GM18951 (cell line): ENCODE results near the gene SSMEM1.
"Not testable (repeated sequence)": the region's sequence is repeated elsewhere in the genome, so short reads cannot be mapped to it uniquely, and the experiment has no call there.

ENCODE experiments used
- POLR2A ChIP-seq: IDR thresholded peaks from 4 replicates; pipeline ENCODE4 v1.6.1; 2011; ENCODE audit warnings: mild to moderate bottlenecking; ENCODE audit not compliant: insufficient read length, insufficient read depth; ENCODE audit errors: extremely low read depth
- in situ Hi-C: fragments of 300-500 bp; cut with MboI; formaldehyde crosslinking; loops from one replicate; pipeline ENCODE4 v1.12.0; 2022; ENCODE audit warnings: low sequenced_read_pairs, mixed read lengths, inconsistent platforms; ENCODE audit not compliant: unreplicated experiment

The SSMEM1 gene, protein sequence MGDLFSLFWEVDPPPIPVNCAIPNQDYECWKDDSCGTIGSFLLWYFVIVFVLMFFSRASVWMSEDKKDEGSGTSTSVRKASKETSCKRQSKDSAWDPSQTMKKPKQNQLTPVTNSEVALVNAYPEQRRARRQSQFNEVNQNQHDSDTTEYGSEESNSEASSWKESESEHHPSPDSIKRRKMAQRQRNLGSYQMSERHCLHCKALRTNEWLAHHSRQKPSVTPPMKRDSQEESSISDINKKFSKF

DNA sequence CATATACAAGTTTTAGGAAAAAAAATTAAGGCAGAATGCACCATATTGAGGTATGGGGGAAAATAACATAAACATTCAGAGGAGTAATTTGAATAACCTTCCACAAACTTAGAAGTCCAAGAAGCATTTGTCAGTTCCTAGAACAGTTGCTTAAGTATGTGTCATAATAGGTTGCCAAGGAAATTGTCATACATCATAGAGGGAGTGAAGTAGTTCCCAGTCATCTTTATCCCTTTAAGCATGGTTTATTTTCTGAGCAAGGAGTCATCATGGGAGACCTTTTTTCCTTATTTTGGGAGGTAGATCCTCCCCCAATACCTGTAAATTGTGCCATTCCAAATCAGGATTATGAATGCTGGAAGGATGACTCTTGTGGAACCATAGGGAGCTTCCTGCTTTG is at the start of gene SSMEM1:
Gene SSMEM1 (plus strand): TSS at position 219 of the 400 bp plus-strand sequence. CDS start 51 bp downstream, at position 270.
- in situ Hi-C loops: no loop called here
- TF ChIP-seq POLR2A: no peak

- TF ChIP-seq POLR2A: no peak
- in situ Hi-C loops: no loop called here
Measured at GRCh38 chr7:130160023-130160422, 47.6 kb upstream of the SSMEM1 start.

DNA sequence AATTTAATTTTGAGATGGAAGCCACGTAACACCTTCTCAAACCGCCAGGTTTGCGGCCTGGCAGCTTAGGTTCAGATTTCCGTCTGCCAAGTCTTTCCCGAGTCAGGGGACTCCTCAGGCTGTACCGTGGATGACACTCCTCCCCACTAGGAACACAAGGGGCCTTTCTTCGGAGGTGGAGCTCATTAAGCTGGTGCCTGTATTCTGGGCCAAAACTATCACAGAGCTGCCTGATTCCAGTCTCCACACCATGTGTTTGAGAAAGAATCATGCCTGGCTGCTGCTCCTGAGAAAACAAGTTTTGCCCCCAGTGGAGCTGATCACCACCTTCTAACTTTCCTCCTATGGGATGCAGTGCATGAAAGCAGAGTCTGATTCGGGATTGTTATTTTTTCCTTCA is 47.2 kb upstream of the SSMEM1 start:
- no peak for TF ChIP-seq POLR2A
- in situ Hi-C loops: no loop called here

GRCh38 chr7:130162196-130162595 is 45.5 kb upstream of the SSMEM1 start:
- no peak for TF ChIP-seq POLR2A
- in situ Hi-C loops: no loop called here

- no peak for TF ChIP-seq POLR2A
- in situ Hi-C loops: no loop called here
Measured at GRCh38 chr7:130174237-130174959, 33.3 kb upstream of the SSMEM1 start.

- in situ Hi-C loops: no loop called here
- TF ChIP-seq POLR2A: no peak
Measured at GRCh38 chr7:130178251-130178650, 29.4 kb upstream of the SSMEM1 start.

DNA sequence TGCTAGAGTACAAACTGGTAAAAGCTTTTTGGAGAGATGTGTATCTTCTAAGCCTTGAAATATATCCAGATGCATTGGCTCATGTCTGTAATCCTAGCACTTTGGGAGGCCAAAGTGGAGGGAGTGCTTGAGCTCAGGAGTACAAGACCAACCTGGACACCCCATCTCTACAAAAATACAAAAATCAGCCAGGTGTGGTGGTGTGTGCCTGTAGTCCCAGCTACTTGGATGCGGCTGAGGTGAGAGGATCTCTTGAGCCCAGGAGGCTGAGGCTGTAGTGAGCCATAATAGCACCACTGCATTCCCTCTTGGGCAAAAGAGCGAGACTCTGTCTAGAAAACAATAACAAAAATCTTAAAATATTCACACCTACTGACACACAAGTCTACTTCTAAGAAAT is 28.0 kb upstream of the SSMEM1 start:
- in situ Hi-C loops: no loop called here
- TF ChIP-seq POLR2A: no peak

DNA sequence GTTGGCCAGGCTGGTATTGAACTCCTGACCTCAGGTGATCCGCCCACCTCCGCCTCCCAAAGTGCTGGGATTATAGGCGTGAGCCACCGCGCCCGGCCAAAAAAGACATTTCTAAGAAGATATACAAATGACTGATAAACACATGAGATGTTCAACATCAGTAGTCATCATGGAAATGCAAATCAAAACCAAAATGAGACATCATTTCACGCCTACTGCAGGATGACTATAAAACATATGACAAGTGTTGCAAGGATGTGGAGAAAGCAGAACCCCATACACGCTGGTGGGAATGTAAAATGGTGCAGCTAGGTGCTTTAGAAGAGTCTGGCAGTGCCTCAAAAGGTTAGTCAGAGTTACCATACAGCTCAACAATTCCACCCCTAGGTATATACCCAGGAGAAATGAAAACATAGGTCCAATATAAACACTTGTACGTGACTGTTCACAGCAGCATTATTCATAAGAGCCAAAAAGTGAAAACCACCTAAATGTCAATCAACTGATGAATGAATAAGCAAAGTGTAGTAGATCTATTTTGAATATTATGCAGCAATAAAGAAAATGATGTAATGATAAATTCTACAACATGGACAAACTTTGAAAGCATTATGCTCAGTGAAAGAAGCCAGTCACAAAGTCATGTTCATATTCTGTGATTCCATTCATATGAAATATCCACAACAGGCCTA is 26.9 kb upstream of the SSMEM1 start:
- in situ Hi-C loops: no loop called here
- no peak for TF ChIP-seq POLR2A

DNA sequence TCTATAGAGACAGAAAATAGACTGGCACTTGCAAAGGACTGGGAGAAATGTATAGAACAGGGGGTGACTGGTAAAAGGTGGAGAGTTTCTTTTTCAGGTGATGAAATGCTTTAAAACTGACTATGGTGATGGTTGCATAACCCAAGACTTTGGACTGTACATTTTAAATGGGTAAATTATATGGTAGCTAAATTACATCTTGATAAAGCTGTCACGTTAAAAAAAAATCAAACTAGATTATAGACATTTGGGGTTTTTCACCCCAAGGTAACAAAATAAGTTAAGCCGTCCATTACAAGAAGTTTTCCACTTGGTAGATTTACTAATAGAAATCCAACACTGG is 26.4 kb upstream of the SSMEM1 start:
- in situ Hi-C loops: no loop called here

DNA sequence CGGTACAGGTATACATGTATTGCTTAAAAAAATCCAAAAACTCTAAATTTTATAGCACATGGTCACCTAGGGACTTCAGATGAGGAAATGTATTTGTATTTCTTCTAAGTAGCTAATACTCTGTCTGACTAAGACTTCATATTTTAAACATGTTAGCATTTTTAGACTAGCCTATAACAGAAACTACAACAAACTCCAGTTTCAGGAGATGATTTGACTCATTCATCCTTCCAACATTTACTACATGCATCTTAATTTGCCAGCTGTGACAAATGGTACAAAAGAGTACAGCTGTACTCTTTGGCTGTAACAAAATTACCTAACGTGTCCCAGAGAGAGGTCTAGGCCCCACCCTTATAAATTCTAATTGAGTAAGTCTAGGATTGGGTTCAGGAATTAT is 24.7 kb upstream of the SSMEM1 start:
- in situ Hi-C loops: no loop called here
- no peak for TF ChIP-seq POLR2A

More for the DNA sequence above, 26.4 kb upstream of the SSMEM1 start:
- no peak for TF ChIP-seq POLR2A

DNA sequence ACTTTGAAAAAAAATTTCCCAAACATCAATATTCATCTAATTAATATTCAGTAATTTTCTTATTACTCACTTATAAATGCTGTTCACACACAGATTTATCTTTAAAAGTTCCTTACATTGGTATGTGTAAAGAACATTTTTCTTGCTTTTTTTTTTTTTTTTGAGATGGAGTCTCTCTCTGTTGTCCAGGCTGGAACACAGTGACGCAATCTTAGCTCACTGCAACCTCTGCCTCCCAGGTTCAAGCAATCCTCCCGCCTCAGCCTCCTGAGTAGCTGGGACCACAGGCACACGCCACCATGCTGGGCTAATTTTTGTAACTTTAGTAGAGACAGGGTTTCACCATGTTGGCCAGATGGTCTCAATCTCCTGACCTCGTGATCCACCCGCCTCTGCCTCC is 23.3 kb upstream of the SSMEM1 start:
- in situ Hi-C loops: not testable (repeated sequence)

DNA sequence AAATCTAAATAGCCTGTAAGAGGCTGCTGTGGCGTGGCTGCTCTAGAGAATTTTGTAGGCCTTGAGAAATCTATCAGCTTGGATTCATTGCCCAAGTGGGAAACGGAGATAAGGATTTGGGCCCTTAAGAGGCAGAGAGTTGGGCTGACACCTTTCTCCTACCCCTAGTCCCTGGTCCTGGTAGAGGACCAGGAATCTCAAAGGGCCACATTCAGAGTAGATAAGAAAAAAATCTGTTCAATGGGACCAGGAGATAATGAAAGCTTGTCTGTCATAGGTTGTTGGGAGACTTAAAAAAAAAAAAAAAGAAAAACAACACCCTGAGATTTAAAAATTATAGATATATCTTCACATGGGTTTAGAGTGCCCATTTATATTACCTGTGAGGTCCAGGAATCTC is 20.3 kb upstream of the SSMEM1 start:
- no peak for TF ChIP-seq POLR2A
- in situ Hi-C loops: no loop called here

DNA sequence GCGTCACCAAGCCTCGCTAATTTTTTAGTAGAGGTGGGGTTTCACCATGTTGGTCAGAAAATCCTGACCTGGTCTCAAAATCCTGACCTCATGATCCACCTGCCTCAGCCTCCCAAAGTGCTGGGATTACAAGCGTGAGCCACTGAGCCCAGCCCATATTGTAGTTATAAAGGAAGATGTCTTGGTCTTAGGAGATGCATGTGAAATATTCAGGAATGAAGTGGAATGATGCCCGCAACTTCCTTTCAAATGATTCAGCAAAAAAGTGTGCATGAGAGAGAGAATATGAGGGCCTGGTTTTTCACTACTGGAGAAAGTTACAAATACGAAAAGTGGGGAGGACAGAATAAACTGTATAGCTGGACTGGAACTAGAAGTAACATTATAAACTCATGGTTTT is 18.3 kb upstream of the SSMEM1 start:
- in situ Hi-C loops: no loop called here
- TF ChIP-seq POLR2A: no peak

- TF ChIP-seq POLR2A: no peak
- in situ Hi-C loops: no loop called here
Measured at GRCh38 chr7:130191791-130192190, 15.9 kb upstream of the SSMEM1 start.
